Right lobe of liver (tissue), 4 donors: ENCODE data around the gene KLHL22.

Experiments used
- POLR2A ChIP-seq: fragments of 450-650 bp; IDR thresholded peaks from one replicate; pipeline ENCODE4 v1.6.1; 2017; ENCODE audit warnings: antibody characterized with exemption, mild to moderate bottlenecking
- TF ChIP-seq, protein P1 (sequence below), 4 donors: fragments of 200-600 bp in 3 of 4; fragments of 450-650 bp in 1 of 4; IDR thresholded peaks; one replicate each; pipeline versions ENCODE4 v1.5.1 to v1.8.0; 2016 to 2022; ENCODE audit warnings: antibody characterized with exemption in 4 of 4, mild to moderate bottlenecking in 2 of 4
- donor health status: DM: no; HTN: no; CAD: no.
- donor health status: DM: no; HTN: no; CAD: no.
- donor health status: DM: no; HTN: yes; CAD: no.

DNA sequence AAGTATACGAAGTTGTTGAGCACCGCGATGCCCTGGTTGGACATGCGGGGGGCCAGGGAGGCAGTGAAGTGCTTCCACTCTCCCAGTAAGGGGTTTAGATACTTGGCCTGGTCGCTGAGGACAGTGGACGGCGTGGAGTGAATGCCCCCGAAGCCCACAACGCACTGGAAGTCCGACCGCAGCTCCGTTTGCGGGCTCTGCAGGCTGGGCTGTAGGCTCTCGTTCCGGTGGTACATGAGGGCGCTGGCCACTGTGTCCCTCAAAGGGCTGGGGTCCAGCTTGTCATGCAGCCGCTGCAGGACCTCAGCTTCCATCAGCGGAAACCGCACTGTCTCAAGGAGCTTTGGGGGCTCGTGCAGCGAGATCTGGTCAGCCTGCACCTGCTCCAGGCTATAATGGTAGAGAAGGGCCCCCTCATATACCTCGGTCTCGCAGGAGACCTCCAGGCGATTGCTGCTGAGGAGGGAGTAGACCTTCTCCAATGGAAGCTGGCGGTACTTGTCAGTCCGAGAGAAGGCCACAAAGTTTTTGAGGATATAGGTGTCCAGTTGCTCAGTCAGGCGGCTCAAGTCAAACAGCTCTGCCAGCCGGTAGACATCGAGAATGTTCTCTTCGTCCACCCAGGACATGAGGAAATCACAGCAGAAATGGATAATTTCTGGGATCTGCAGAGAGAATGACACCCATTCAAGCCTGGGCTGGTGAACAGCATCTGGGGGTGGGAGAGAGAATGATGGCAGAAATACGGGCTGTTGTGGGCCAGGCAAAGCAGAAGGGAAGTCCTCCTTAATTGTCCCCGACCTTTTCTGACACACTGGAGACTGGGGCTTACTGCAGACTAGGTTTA is 30.5 kb downstream of the KLHL22 start:
- TF ChIP-seq POLR2A = no peak
- TF ChIP-seq, protein P1, sequence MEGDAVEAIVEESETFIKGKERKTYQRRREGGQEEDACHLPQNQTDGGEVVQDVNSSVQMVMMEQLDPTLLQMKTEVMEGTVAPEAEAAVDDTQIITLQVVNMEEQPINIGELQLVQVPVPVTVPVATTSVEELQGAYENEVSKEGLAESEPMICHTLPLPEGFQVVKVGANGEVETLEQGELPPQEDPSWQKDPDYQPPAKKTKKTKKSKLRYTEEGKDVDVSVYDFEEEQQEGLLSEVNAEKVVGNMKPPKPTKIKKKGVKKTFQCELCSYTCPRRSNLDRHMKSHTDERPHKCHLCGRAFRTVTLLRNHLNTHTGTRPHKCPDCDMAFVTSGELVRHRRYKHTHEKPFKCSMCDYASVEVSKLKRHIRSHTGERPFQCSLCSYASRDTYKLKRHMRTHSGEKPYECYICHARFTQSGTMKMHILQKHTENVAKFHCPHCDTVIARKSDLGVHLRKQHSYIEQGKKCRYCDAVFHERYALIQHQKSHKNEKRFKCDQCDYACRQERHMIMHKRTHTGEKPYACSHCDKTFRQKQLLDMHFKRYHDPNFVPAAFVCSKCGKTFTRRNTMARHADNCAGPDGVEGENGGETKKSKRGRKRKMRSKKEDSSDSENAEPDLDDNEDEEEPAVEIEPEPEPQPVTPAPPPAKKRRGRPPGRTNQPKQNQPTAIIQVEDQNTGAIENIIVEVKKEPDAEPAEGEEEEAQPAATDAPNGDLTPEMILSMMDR (IDR thresholded peaks at IDR 0.05) = no peak
